ENCODE data around the gene NCS1.

NCS1 gene

GRCh38 chr9:130284690-130285089 lies 112.5 kb downstream of the NCS1 start:
- Histone ChIP-seq H3K36me3 (no peaks in the 10 kb centered on the region), H3K27me3 (peaks cover 0 to 40% of the 10 kb centered on the region in 2 donors), H3K27ac (no peak overlapping the region), H3K4me1 (peaks cover 0 to 15% (median 5%) of the 10 kb centered on the region in 4 donors), H3K4me3 (no peak overlapping the region), H3K9me3 (no peaks in the 10 kb centered on the region)
- no peak for TF ChIP-seq CTCF (IDR thresholded peaks at IDR 0.05)
- DNase-seq, result no peak
- intact Hi-C loops (cut with DNase I; ENCODE audit: low total_unique reads), result no loop called here

GRCh38 chr9:130285271-130285670 lies 113.1 kb downstream of the NCS1 start:
- Histone ChIP-seq H3K4me3 (no peak overlapping the region), H3K27me3 (peaks cover 0 to 45% of the 10 kb centered on the region in 2 donors), H3K4me1 (peaks cover 0 to 16% (median 5%) of the 10 kb centered on the region in 4 donors), H3K9me3 (no peaks in the 10 kb centered on the region), H3K36me3 (no peaks in the 10 kb centered on the region), H3K27ac (no peak overlapping the region)
- intact Hi-C loops (cut with DNase I; ENCODE audit: low total_unique reads), result no loop called here
- no peak for TF ChIP-seq CTCF (IDR thresholded peaks at IDR 0.05)
- no peak for DNase-seq

- Histone ChIP-seq H3K4me1 (peaks cover 0 to 23% (median 5%) of the 10 kb centered on the region in 4 donors), H3K27me3 (peaks cover 0 to 51% of the 10 kb centered on the region in 2 donors), H3K9me3 (no peaks in the 10 kb centered on the region), H3K27ac (no peak overlapping the region), H3K36me3 (no peaks in the 10 kb centered on the region), H3K4me3 (no peak overlapping the region)
- no peak for DNase-seq
- intact Hi-C loops (cut with DNase I; ENCODE audit: low total_unique reads), result no loop called here
- no peak for TF ChIP-seq CTCF (IDR thresholded peaks at IDR 0.05)
Measured at GRCh38 chr9:130286072-130286770, 114.0 kb downstream of the NCS1 start.

All from tibial artery (tissue), 4 donors.